GM19099 (cell line): ENCODE measurements around the gene GABRB3.

ENCODE experiments used
- POLR2A ChIP-seq: IDR thresholded peaks from 3 replicates; pipeline ENCODE4 v1.6.1; 2011; ENCODE audit warnings: low read depth; ENCODE audit not compliant: insufficient read length; ENCODE audit errors: extremely low read depth

GABRB3 gene

GRCh38 chr15:26665957-26666791 is 106.7 kb downstream of the GABRB3 start:
- TF ChIP-seq POLR2A = no peak

GRCh38 chr15:26662283-26662682 is 110.6 kb downstream of the GABRB3 start:
- TF ChIP-seq POLR2A = no peak

- TF ChIP-seq POLR2A = no peak
Observed at GRCh38 chr15:26661748-26662147, 111.1 kb downstream of the GABRB3 start.

- TF ChIP-seq POLR2A = no peak
Observed at GRCh38 chr15:26661107-26661506, 111.8 kb downstream of the GABRB3 start.

GRCh38 chr15:26660241-26660640 is 112.6 kb downstream of the GABRB3 start:
- TF ChIP-seq POLR2A = no peak

GRCh38 chr15:26658290-26658689 is 114.6 kb downstream of the GABRB3 start:
- no peak for TF ChIP-seq POLR2A

GRCh38 chr15:26656080-26656479 is 116.8 kb downstream of the GABRB3 start:
- no peak for TF ChIP-seq POLR2A

- no peak for TF ChIP-seq POLR2A
Observed at GRCh38 chr15:26651909-26652308, 121.0 kb downstream of the GABRB3 start.

GRCh38 chr15:26648676-26649075 is 124.2 kb downstream of the GABRB3 start:
- no peak for TF ChIP-seq POLR2A

- TF ChIP-seq POLR2A = no peak
Observed at GRCh38 chr15:26644948-26645347, 127.9 kb downstream of the GABRB3 start.

GRCh38 chr15:26641144-26641543 is 131.7 kb downstream of the GABRB3 start:
- TF ChIP-seq POLR2A = no peak

GRCh38 chr15:26640601-26641000 is 132.3 kb downstream of the GABRB3 start:
- no peak for TF ChIP-seq POLR2A

- no peak for TF ChIP-seq POLR2A
Observed at GRCh38 chr15:26639966-26640365, 132.9 kb downstream of the GABRB3 start.

GRCh38 chr15:26635614-26636013 is 137.3 kb downstream of the GABRB3 start:
- no peak for TF ChIP-seq POLR2A

GRCh38 chr15:26635105-26635504 is 137.8 kb downstream of the GABRB3 start:
- TF ChIP-seq POLR2A = no peak

- TF ChIP-seq POLR2A = no peak
Observed at GRCh38 chr15:26634319-26634718, 138.5 kb downstream of the GABRB3 start.

GRCh38 chr15:26632500-26632899 is 140.4 kb downstream of the GABRB3 start:
- TF ChIP-seq POLR2A = no peak
